GM12892 (cell line): ENCODE data around the gene GSTM3.
"Not testable (repeated sequence)": the region's sequence is repeated elsewhere in the genome, so short reads cannot be mapped to it uniquely, and the experiment has no call there.

ENCODE experiments used
- POLR2A ChIP-seq: IDR thresholded peaks from 2 replicates; pipeline ENCODE4 v1.6.1; 2011; ENCODE audit warnings: low read depth, low read length, control low read depth
- POLR2AphosphoS5 ChIP-seq: IDR thresholded peaks from 2 replicates; pipeline ENCODE4 v1.6.1; 2011; ENCODE audit warnings: low read depth, low read length, control low read depth
- TAF1 ChIP-seq: IDR thresholded peaks from 2 replicates; pipeline ENCODE4 v1.6.1; 2011; ENCODE audit warnings: low read depth, mild to moderate bottlenecking, control low read depth, low read length, borderline replicate concordance

DNA sequence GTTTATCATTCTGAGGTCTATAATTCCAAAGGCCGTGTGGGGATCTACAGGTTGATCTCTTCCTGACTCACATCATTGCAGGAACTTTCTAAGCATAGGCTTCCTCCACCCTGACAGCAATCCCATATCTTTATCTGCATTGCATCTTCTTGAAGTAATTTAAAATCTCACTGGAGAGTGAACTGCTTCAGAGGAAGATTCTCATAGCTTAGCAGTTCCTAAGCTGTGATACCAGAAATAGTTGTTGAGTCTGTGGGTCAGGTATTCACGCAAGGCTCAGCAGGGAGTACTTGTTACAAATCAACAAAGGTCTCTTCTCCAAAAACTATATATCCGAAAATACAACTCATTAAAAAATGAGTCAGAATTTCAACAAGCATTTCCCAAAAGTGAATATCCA lies 45.7 kb downstream of the GSTM3 start:
- not testable (repeated sequence) for TF ChIP-seq POLR2AphosphoS5, POLR2A, TAF1
